Lung microvascular endothelial cell (primary cell): ENCODE measurements around the gene MARCHF2. TPM values are rescaled to one million over a fixed set of nuclear protein-coding genes. Genes with fewer than 3 reads are reported as not detected.

ENCODE experiments used
- DNase-seq, 2 donors: peaks; one replicate each; pipeline versions ENCODE4 v3.0.0 to v3.0.0-alpha.2; 2010; ENCODE audit warnings: low read depth in 2 of 2
- total RNA-seq: library from RNA; depleted of rRNA; stranded (reverse); fragments of >200 nt; gene quantifications from 2 replicates; pipeline ENCODE4 v1.2.1, GENCODE V29; 2014

Gene MARCHF2
- total RNA-seq, 1 donor from 2014 or later = 164 TPM

- DNase-seq = peak in 1 of 2 donors; percentile 69
Measured at GRCh38 chr19:8387688-8388611, 25.2 kb upstream of the MARCHF2 start.

- no peak for DNase-seq
Measured at GRCh38 chr19:8388612-8388958, 24.5 kb upstream of the MARCHF2 start.

- DNase-seq = peak; percentile 100
Measured at GRCh38 chr19:8389891-8390616, 23.1 kb upstream of the MARCHF2 start, which contains the start of gene RAB11B. Gene RAB11B, plus strand, starts transcription at chr19:8390360. Its CDS starts 57 bp downstream, at chr19:8390417.

DNA sequence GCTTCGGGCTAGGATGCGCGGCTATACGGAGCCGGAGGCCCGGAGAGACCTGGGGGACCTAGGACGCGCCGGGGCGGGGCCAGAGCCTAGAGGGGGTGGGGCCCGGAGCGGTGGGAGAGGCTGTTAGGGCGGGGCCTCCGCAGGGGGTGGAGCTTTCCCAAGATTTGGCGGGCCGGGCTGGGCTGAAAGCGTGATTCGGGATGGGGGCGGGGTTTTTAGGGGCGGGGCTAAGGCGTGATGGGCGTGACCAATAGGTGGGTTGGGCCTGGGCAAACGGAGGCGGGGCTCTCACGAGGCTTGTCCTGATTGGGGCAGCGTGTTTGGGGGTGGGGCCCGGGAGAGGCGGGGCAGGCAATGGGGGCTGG, 22.5 kb upstream of the MARCHF2 start:
- peak; percentile 96 to 97 for DNase-seq

- DNase-seq = no peak
Measured at GRCh38 chr19:8391198-8392016, 21.7 kb upstream of the MARCHF2 start.

- DNase-seq = peak; percentile 53 to 54
Measured at GRCh38 chr19:8392017-8392591, 21.0 kb upstream of the MARCHF2 start.

GRCh38 chr19:8393192-8393870, 19.8 kb upstream of the MARCHF2 start:
- no peak for DNase-seq

GRCh38 chr19:8393871-8394250, 19.2 kb upstream of the MARCHF2 start:
- DNase-seq = no peak

DNA sequence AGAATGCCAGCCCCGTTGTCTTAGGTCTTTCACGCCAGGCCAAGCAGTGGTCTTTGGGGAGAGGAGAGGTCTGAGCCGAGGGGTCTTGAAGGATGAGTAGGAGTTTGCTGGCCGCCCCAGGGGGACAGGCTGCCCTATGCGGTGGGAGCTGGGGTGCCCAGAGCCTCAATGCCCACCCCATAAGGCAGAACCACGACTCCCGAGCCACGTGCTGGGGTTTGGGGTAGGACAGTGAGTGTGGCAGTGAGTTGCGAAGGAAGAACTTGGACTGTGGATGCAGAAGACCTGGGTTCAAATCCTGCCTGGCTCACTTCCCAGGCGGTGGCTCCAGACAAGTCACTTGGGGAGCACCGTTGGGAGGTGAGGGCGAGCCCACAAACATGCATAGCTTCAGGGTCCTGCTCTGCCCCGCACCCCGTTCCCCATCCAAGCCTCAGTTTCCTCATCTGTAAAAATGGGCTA, 17.5 kb upstream of the MARCHF2 start:
- no peak for DNase-seq

DNA sequence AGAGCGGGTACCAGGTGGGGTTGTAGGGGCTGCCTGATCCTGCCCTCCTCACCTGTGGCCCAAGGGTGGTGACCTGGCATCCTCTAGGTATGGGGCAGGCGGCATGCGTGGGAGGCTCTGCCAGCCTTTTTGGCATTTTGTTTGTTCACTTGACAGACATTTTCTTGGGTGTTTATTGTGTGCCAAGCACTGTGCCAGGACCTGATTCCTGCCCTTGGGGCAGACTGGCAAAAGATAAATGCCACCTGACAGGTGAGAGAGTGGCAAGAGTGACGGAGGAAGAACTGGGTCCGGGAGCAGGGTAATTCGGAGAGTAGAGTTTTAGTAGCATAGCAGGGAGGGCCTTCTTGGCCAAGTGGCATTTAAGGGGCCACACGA, 16.9 kb upstream of the MARCHF2 start:
- DNase-seq = no peak

GRCh38 chr19:8396563-8397203, 16.4 kb upstream of the MARCHF2 start:
- DNase-seq = peak; percentile 74 to 82

GRCh38 chr19:8397271-8397670, 15.8 kb upstream of the MARCHF2 start:
- no peak for DNase-seq

- no peak for DNase-seq
Measured at GRCh38 chr19:8397746-8398310, 15.3 kb upstream of the MARCHF2 start.

DNA sequence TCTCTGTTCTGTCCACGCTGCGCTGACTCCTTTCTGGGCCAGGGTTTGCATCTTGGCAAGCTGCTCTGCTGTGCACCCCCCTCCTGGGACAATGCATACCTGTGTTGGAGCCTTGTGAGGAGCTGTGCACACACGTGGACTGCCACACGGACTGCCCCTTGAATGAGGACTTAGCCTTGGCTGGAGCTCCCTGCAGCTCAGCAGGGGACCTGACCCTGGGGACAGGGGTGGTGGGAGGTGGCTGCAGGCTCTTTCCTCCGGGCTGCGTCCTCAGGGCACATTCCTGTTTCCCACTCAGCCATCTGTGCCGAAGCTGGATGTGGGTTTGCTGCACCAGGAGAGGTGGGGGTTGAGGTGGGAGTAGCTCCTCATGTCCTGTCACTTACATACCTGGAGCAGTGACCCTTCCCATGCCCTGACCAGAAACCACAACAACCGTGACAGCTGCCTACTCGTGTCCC, 14.8 kb upstream of the MARCHF2 start:
- DNase-seq = no peak

- no peak for DNase-seq
Measured at GRCh38 chr19:8399681-8400188, 13.4 kb upstream of the MARCHF2 start.

- no peak for DNase-seq
Measured at GRCh38 chr19:8401981-8402411, 11.1 kb upstream of the MARCHF2 start.

DNA sequence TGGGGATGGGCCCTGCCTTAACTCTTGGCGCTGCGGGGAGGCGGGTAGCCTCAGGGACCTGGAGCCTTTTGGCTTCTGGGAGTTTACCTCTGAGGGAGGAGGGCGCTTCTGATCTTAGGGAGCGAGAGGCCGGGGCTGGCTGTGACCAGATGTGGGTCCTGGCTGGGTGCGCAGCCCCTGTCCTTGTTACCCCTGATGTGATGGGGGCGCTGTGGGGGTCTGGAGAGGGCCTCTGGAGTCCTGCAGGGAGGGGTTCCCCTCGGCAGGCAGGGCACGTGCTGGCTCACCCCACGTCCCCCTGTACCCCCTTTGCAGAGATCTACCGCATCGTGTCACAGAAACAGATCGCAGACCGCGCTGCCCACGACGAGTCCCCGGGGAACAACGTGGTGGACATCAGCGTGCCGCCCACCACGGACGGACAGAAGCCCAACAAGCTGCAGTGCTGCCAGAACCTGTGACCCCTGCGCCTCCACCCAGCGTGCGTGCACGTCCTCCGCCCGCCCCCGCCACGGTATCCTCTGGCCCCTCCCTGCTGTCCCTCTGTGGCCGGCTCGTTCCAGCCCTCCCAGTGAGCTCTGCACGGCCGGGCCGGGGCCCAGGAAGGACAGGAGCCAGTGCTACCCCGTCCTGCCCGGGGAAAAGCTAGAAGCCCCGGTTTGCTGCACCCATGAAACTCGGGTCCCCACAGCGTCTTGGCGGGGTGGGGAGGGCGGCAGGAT, 9.8 kb upstream of the MARCHF2 start:
- no peak for DNase-seq

GRCh38 chr19:8403820-8404109, 9.3 kb upstream of the MARCHF2 start:
- DNase-seq = no peak
